ENCODE results near the gene LASP1.

Gene LASP1

GRCh38 chr17:38889745-38890409 is 20.0 kb downstream of the LASP1 start:
- no peak for DNase-seq

- no peak for DNase-seq
Observed at GRCh38 chr17:38890410-38890746, 20.5 kb downstream of the LASP1 start.

GRCh38 chr17:38891441-38891840 is 21.6 kb downstream of the LASP1 start:
- no peak for DNase-seq

GRCh38 chr17:38892083-38892482 is 22.2 kb downstream of the LASP1 start:
- DNase-seq, result no peak

- no peak for DNase-seq
Observed at GRCh38 chr17:38892620-38893019, 22.8 kb downstream of the LASP1 start.

- no peak for DNase-seq
Observed at GRCh38 chr17:38893113-38893512, 23.3 kb downstream of the LASP1 start.

GRCh38 chr17:38893607-38894006 is 23.7 kb downstream of the LASP1 start:
- DNase-seq, result no peak

GRCh38 chr17:38894276-38894675 is 24.4 kb downstream of the LASP1 start:
- DNase-seq, result no peak

- no peak for DNase-seq
Observed at GRCh38 chr17:38896346-38896954, 26.6 kb downstream of the LASP1 start.

GRCh38 chr17:38897176-38897575 is 27.3 kb downstream of the LASP1 start:
- DNase-seq, result no peak

- DNase-seq, result no peak
Observed at GRCh38 chr17:38897671-38898290, 27.9 kb downstream of the LASP1 start.

- no peak for DNase-seq
Observed at GRCh38 chr17:38898291-38898679, 28.4 kb downstream of the LASP1 start.

- DNase-seq, result no peak
Observed at GRCh38 chr17:38898812-38899348, 29.0 kb downstream of the LASP1 start.

- no peak for DNase-seq
Observed at GRCh38 chr17:38899421-38899820, 29.6 kb downstream of the LASP1 start.

- DNase-seq, result no peak
Observed at GRCh38 chr17:38900978-38901656, 31.3 kb downstream of the LASP1 start.

- DNase-seq, result no peak
Observed at GRCh38 chr17:38903404-38903803, 33.5 kb downstream of the LASP1 start.

GRCh38 chr17:38904892-38905291 is 35.0 kb downstream of the LASP1 start:
- DNase-seq, result no peak

- no peak for DNase-seq
Observed at GRCh38 chr17:38905375-38905774, 35.5 kb downstream of the LASP1 start.

- DNase-seq, result no peak
Observed at GRCh38 chr17:38906460-38907228, 36.8 kb downstream of the LASP1 start.

- DNase-seq, result no peak
Observed at GRCh38 chr17:38907930-38908675, 38.2 kb downstream of the LASP1 start.

- DNase-seq, result no peak
Observed at GRCh38 chr17:38908676-38909181, 38.9 kb downstream of the LASP1 start.

- no peak for DNase-seq
Observed at GRCh38 chr17:38910325-38910724, 40.5 kb downstream of the LASP1 start.
